GM18870 (cell line): ENCODE measurements around the gene NDE1.
"Not testable (repeated sequence)": the region's sequence is repeated elsewhere in the genome, so short reads cannot be mapped to it uniquely, and the experiment has no call there.

Source experiments
- ATAC-seq: cut with Tn5 transposase; IDR thresholded peaks from one replicate; pipeline ENCODE4 v1.9.1; 2021; ENCODE audit warnings: moderate library complexity; ENCODE audit not compliant: unreplicated experiment

NDE1 gene

DNA sequence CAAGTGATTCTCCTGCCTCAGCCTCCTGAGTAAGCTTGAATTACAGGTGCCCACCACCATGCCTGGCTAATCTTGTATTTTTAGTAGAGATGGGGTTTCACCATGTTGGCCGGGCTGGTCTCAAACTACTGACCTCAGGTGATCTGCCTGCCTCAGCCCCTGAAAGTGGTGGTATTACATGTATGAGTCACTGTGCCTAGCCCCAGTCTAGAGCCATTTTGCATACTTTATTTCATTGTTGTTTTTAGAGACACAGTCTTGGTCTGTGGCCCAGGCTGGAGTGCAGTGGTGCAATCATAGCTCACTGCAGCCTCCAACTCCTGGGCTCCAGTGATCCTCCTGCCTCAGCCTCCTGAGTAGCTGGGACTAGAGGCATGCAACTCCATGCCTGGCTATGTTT is 42.5 kb downstream of the NDE1 start:
- not testable (repeated sequence) for ATAC-seq

DNA sequence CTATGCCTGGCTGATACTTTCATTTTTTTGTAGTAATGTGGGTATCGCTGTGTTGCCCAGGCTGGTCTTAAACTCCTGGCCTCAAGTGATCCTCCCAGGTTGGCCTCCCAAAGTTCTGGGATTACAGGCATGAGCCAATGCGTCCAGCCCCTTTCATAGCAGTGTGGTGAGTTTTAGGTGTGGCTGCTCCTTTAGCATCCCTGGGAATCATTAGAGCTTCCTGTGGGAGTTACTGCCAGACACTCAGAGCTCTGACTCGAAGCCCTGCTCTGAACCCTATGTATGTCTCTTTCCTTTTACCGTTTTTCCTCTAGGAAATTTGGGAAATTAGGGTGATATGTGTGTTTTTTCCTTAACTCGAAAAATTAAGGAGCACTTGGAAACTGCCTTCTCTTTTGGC is 44.5 kb downstream of the NDE1 start:
- no peak for ATAC-seq

DNA sequence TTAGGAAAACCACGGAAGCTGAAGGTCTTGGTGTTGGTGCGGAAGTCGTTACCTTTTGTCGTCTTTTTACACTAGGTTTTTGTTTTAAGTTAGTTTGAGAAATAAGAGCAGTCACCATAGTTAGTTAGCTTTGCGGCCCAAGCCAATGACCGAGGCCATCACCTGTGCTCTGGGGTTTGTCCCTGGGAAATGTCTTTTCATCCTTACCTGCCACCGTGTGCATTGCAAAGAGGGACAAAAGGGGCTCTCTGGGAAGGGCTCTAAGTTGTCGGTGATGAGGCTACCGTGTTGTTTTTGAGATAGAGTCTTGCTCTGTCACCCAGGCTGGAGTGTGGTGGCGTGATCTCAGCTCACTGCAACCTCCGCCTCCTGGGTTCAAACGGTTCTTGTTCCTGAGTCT is 49.8 kb downstream of the NDE1 start:
- no peak for ATAC-seq

DNA sequence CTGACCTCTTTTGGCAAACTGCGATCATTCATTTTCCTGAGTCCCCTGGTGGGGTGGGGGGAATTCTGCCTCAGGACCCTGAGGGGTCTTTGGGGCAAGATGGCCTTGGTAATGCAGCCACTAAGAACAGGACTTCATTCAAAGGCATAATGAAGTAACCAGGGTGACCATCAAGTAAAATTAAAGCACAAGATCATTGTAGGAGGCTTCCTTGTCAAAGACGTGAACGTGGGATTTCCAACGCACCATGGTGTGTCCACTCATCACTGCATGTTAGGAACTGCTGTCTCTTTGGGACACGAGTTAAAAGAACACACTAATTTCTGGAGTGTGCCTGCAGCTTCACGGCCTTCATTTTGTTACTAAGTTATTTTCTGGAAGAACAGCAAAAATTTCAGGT is 51.3 kb downstream of the NDE1 start:
- ATAC-seq, result no peak

DNA sequence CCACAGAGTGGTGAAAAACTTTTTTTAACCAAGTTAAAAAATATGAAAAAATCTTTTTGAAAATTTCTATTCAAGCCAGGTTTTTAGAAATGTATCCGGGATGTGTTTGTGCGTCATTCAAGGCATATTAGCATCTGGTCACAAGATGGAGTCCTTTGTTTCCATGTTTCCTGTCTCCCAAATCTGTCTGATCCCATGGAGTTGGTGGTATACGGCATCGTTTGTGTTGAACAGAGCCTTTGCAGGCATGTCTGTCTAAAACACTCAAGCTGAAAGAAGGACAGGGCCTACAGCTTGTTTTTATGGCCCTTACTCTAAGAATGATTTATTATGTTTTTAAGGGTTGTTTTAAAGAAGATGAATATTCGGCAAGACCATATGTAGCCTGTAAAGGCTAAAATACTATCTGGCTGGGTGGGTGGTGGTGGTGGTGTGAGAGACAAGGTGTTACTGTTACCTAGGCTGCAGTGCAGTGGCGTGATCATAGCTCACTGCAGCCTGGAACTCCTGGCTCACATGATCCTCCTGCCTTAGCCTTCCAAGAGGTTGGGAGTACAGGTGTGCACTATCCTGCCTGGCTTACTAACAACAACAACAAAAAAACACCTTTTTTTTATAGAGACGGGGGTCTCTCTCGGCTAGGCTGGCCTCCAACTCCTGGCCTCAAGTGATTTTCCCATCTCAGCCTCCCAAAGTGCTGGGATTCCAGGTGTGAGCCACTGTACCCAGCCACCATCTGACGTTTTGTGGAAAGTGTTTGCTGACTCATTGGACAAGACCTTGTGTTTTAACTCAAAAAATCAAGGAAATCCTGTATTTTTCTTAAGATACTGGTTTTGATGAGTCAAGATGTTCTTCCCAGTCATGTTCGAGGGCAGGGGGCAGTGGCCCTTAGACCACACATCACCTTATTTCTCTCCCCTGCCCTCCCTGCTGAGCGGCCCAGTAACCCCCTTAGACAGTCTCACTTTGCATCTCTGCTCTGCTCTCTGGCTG is 52.2 kb downstream of the NDE1 start:
- no peak for ATAC-seq

DNA sequence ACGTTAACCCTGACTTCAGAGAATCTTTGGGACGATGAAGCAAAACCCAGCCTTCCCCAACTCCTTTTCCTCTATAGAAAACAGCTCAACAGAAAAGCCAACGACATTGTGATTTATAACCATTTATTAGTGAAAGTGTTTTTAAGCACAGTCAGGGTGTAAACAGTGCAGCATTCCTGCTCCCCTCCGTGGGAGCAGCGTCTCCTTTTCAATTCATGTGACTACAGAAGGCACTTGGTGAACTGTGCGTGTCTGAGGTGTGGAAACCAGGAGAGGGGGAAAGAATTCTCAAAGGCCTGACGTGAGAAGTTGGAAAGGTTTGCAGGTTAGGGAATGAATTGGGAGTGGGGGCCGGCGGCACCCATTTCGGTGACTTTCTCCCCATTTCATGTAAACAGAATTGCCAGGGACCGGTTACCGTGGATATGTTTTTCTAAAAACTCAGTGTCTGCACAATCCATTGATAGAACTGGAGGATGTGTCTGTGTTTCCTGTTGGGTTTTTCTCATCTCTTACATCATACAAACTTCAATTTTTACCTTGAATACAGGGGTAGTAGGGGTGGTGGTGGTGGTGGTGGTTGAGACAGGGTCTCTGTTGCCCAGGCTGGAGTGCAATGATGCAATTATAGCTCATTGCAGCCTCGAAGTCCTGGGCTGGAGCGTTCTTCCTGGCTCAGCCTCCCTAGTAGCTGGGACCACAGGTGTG is 53.1 kb downstream of the NDE1 start:
- no peak for ATAC-seq

DNA sequence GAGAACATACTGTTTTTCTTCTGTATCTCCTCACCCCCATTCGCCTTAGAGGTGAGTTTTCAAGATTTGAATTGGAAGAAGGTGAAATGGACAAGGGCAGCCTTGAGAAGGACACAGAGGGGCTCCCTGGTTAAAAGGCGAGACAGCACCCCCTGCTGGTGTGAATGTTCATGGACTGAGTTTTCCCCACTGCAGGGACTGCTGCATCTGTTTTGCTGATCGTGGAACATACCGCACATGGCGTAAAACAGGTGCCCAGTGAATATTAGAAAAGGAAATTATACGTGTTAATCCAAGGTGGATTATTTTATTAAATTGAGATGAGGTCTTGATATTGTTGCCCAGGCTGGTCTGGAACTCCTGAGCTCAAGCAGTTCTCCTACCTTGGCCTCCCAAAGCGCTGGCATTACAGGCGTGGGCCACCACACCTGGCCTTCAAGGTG is 54.5 kb downstream of the NDE1 start:
- ATAC-seq, result no peak

DNA sequence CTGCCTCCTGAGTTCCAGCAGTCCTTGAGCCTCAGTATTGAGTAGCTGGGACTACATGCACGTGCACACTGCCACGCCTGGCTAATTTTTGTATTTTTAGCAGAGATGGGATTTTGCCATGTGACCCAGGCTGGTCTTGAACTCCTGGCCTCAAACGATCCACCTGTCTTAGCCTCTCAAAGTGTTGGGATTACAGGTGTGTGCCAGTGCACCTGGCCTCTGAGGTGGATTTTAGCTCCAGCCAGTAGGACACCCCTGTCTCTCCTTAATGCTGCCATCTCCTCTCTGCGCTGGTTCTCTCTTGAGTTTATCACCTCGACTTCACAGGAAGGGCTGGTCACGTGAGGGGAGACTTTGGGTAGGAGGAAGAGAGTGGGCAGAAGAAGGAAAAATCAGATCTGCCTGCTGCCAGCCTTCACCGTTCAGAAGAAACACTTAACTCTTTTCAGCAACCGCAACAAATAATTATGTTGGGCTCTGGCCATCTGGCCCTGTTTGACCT is 55.1 kb downstream of the NDE1 start:
- ATAC-seq, result no peak

DNA sequence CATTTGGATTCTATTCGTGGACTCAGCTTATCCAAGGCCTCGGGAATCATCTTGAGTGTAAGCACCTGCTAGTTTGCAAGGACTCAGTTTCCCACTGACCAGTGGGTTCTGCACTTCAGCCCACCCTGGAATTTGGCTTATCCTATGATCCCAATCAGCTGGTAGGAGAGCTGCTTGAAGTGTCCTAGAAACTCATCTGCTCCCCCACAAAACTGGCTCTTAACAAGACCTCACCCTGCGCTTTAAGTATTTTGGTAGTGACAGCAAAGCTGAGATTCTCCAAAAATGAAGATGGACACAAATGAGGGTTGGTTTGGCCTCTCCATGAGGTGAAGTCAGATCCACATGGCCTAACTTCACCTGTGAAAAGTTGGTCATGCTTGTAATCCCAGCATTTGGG is 57.3 kb downstream of the NDE1 start:
- no peak for ATAC-seq

DNA sequence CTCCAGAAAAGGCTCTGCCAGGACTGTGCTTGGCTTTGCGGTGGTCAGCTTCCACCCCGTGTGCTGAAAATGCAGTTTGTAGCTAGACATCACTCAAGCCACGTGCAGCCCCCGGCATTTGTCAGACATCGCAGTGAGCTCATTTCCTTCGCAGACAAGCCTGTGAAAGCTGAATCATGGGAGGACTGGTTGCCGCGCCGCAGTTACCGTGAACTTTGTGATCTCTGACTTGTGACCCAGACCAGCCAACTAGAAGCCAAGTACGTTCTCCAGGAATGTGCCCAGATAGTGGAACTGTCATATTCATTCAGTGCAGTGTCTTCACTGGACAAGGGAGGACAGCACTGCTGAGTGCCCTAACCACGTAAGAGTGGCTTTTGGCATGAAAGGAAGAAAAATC is 58.1 kb downstream of the NDE1 start:
- no peak for ATAC-seq

DNA sequence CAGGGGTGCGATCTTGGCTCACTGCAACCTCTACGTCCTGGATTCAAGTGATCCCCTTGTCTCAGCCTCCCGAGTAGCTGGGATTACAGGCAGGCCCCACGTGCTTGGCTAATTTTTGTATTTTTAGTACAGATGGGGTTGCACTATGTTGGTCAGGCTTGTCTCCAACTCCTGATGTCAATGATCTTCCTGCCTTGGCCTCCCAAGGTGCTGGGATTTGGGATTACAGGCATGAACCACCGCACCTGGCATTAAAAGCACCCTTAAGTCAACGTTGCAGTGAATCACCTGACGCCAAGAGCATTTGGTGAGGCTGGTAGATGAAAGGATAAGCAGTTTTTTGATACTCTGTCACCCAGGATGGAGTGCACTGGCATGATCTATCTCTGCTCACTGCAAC is 59.0 kb downstream of the NDE1 start:
- ATAC-seq, result no peak

DNA sequence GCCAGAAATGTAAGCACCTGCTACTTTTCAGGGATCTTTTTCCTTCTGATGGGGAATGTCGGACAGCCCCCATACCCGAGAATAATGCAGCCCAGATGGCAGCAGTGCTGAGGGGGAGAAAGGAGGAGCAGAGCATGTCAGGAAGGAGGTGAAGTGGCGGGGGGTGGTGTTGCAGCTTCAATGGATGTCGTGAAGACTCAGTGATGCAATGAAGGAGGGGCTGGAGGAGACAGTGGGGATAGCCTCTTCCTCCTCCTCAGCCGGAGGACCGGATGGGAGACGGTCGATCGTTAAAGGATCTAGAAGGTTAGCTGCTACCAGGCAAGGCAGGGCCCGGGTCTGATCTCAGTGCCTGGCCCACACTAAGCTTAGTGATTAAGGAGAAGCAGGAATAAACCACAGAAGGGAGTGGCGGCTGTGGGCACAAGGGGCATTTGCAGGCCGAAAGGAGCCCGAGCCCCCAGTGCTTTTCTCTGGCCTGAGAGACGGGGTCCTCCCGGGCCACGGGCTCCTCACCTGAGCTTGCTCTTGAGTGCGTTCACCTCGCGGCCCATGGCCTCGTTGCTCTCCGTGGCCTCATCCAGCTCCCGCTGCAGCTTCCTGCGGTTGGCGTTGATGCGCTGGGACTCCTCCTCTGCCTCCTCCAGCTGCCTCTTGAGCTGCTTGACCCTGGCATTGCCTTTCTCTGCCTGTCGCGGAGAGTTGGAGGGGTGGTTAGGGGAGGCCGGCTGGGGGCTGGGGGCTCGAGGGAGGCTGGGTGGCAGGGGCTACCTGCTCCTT is 64.5 kb downstream of the NDE1 start:
- no peak for ATAC-seq

DNA sequence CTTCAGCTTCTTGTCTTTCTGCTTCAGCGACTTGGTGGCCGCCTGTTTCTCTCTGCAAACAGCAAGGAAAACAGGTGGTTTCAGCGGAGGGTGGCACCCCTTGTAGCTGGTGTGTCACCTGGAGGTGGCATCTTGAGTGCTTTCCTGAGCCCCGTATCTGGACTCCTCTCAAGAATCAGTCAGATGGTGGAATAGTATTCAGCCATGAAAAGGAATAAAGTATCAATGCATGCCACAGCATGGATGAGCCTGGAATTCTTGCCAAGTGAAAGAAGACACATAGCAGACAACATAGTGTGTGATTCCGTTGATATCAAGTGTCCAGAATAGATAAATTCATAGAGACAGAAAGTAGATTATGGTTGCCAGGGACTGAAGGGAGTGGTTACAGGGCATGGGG is 65.2 kb downstream of the NDE1 start:
- no peak for ATAC-seq

DNA sequence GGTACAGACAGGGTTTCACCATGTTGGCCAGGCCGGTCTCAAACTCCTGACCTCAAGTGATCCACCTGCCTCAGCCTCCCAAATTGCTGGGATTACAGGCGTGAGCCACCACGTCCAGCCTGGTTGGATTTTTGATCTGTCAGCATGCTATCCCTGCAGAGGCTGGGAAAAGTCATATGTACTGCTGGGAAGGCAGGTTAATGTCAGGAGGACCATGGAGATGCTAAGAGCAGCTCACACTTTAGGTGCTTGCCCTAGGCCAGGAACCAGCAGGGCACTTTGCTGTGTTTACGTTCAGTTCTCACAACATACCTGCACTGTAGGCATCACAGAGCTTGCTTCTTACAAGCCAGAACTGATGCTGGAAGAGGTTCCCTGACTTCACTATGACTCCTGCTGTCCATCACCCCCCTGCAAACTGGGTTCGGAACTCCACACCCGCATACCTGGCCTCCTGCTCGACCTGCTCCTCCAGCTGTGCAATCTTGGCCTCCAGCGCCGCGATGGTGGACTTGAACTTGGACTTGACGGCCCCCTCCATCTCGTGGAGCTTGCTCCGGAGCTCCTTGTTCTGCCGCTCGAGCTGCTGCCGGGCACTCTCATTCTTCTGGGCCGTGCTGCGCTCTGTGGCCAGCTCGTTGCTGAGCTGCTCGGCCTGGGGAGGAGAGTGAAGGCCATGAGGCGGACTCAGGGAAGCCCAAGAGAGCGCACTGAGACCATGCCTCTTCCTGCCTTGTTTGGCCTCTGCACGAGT is 66.8 kb downstream of the NDE1 start:
- ATAC-seq, result no peak

DNA sequence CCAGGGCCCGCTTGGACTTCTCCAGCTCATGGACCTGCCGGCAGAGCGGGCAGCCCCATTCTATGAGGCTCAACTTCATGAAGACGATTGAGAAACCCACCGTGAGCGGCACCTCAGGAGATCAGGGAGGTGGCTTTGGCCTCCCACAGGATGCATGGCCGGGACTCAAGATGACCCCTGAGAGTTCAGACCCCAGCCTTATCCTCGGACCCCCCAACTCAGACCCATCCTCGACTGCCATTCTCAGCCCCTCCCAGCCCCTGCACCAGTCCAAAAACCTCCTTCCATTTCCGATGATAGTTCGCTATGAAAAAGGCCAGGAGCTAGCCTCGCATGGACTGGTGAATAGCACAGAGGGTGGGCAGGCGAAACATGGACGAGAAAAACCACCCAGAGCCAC is 71.0 kb downstream of the NDE1 start:
- ATAC-seq, result no peak

DNA sequence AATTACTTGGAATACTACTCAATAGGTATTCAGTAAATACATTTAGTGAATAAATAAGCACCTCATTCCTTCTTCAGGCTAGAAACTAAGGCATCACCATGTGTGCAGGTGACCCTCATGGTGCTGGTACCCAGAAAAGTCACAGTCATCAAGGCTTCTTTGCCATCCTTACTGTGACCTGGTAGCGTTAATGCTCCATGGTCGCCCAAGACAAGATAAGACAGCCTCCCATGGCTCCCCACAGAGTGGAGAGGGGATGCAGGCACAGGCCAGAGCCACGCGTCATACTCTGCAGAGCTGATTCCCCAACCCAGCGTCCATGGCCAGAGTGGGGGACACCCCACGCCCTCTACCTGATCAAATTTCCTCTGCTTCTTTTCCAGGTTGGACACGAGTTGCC is 73.8 kb downstream of the NDE1 start:
- ATAC-seq, result no peak

DNA sequence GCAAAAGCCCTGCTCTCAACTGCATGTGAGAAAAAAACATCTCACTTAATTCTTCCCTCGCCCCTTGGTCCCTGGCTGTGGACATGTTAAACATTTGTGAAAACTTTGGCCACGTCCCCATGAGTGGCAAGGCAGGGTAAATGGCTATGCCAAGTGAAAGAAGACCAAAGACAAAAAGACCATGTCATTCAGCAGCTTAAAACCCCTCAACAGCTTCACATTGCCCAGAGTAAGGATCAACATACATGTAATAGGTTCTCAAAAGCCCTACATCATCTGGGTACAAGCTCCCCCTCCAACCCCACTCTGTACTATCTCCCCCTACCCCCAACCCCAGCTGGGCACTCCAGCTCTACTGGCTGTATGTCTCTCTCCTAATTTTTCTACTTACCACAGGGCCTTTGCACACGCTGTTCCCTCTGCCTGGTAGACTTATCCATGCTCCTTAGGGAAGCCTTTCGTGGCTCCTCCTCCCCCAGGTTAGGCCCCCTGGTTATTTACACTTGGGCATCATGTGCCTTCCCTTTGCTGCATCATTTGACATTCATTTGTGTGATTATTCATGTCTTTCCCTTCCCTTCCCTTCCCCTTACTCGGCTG is 75.7 kb downstream of the NDE1 start:
- no peak for ATAC-seq

DNA sequence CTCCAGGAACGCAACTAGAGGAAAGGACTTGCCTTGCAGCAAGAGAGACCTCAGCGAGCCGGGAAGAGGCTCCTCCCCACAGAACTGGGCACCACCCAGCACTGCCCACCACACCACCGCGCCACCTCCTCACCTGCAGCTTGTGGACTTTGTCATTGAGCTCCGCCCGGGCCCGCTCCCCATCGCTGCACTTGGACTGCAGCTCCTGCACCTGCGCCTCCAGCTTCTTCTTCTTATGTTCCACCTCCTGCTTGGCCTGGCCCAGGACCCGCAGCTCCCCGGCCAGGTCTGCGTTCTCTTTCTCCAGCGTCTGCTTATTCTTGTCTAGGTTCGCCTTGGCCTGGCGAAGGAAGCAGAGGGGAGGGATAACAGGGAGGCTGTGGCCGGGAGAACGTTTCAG is 76.7 kb downstream of the NDE1 start:
- ATAC-seq, result no peak

DNA sequence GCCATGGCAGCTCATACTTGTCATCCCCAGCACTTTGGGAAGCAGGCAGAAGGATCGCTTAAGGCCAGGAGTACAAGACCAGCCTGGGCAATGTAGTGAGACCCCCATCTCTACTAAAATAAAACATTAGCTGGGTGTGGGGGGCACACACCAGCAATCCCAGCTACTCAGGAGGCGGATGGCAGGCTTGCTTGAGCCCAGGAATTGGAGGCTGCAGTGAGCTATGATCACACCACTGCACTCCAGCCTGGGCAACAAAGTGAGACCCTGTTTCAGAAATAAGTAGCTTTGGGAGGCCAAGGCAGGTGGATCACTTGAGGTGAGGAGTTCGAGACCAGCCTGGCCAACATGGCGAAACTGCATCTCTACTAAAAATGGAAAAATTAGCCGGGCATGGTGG is 77.7 kb downstream of the NDE1 start:
- ATAC-seq, result not testable (repeated sequence)

DNA sequence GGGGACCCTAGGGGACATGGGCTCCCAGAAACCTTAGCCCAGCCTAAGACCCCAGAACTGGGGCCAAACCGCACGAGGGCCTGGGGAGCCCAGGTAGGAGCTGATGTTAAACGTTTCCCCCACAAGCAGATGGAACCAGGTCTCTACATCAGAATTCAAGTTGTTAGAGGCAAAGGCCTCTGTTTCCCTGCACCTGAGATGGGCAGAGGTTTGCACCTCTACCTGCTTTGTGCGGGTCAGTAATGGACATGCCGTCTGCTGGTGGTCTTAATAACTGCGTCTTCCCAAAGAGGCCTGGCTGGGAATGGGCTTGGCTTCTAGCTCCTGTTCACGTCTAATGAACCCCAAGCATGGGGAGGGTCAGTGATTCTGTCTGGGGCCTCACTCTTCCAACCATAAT is 79.1 kb downstream of the NDE1 start:
- ATAC-seq, result no peak
